CD4-positive, alpha-beta T cell treated with Interleukin-17A for 4 hours (primary cell): ENCODE measurements around the gene WDR41.
"Not testable (repeated sequence)": the region's sequence is repeated elsewhere in the genome, so short reads cannot be mapped to it uniquely, and the experiment has no call there.

Experiments
- DNase-seq: peaks from one replicate; pipeline ENCODE4 v3.0.0-alpha.2; 2020; ENCODE audit warnings: mixed read lengths

The WDR41 gene, protein sequence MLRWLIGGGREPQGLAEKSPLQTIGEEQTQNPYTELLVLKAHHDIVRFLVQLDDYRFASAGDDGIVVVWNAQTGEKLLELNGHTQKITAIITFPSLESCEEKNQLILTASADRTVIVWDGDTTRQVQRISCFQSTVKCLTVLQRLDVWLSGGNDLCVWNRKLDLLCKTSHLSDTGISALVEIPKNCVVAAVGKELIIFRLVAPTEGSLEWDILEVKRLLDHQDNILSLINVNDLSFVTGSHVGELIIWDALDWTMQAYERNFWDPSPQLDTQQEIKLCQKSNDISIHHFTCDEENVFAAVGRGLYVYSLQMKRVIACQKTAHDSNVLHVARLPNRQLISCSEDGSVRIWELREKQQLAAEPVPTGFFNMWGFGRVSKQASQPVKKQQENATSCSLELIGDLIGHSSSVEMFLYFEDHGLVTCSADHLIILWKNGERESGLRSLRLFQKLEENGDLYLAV

DNA sequence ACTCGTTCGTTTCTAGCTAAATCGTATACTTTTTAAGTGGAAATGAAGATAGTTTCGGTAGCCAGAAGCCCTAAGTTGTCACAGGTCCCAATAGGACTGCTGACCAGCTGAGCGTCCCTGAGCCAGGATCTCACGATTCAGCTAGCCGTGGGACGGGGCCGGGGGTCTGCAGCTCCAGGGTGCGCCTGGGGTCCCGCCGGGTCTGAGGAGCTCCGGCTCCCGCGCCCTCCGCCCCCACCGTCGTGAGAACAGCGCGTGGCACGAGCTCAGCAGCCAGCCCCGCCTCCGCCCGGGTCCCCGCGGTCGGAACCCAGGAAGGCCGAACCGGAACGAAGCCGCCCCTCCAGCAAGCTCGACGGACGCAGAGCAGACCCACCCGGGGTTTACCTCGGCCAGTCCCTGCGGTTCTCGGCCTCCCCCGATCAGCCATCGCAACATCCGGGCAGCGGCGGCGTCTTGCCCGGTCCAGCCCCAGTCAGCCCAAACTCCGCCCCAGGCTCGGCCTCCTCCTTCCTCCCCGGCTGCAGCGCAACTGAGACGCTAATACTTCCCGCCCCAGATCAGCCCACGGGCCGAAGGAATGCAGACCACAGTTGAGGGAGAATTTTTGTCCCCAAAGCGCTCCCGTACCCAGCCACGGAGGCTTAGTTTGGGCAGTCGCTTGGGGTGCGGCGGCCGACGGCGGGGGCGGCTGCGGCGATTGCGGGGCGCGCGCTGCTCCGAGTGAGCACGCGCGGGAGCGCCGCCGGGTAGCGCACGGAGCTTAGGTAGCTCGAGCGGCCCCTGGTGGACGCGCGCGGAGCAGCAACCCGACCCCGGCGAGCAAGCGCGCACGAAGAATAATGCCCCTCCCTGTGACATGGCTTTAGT, at the start of gene WDR41:
TSS of gene WDR41 (minus strand) at position 534 of the 870 bp plus-strand sequence. CDS start at position 438, 96 bp downstream.
- peak; percentile 91 for DNase-seq

DNA sequence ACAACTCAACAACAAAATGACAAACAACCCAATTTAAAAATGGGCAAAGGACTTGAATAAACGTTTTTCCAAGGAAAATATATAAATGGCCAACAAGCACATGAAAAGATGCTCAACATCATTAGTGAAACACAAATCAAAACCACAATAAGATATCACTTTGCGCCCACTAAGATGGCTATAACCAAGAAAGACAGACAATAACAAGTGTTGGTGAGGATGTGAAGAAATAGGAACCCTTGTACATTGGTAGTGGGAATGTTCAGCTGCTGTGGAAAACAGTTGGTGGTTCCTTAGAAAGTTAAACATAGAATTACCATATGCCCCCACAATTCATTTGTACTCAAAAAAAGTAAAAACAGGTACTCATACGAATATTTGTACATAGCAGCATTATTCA, 39.2 kb upstream of the WDR41 start:
- DNase-seq, result no peak

DNA sequence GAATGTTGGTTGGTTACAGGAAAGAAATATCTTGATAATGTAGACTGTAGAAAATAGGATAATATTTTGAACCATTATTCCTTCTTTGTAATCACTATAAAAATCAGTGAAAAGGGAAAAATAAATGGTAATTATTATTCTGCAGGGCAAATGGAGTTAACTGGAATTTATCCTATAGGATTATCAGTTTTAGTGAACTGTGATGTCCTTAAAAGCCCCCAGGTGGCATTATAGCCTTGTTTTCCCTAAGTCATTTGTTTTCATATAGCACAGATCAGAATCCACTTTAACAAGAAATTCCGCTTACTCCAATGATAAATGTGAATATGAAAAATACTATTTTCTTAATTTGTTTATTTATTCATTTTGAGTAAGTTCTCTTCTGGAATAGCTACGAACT, 26.2 kb upstream of the WDR41 start:
- no peak for DNase-seq

DNA sequence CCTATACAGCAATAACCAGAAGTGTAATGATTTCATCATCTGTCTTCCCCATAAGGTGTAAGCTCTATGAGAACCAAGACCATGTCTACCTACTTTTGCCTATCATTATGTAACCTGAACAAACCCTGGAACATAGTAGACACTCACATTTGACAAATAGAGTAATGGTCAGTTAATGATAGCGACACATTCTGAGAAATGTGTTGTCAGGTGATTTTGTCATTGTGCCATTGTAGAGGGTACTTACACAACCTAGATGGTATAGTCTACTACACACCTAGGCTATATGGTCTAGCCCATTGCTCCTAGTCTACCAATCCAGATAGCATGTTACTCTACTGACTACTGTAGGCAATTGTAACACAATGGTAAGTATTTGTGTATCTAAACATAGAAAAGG, 22.3 kb upstream of the WDR41 start:
- DNase-seq, result no peak

DNA sequence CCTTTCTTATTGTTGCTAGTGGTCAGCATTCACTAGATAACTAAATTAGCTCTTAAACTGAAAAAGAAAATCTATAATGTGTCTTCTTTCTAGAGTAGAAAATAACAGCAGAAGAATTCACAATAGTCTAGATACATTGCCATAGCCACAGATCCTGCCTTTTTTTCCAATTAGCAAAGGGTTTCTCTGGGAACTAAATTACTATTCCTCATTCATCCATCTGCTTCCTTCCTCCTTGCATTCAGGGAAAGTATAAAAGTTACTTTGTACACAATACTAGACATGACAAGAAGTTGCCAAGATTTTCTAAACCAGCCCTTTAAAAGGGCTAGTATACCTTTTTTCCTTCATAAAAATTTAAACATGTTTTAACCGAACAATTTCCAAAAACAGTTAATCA, 21.2 kb upstream of the WDR41 start:
- DNase-seq, result no peak

DNA sequence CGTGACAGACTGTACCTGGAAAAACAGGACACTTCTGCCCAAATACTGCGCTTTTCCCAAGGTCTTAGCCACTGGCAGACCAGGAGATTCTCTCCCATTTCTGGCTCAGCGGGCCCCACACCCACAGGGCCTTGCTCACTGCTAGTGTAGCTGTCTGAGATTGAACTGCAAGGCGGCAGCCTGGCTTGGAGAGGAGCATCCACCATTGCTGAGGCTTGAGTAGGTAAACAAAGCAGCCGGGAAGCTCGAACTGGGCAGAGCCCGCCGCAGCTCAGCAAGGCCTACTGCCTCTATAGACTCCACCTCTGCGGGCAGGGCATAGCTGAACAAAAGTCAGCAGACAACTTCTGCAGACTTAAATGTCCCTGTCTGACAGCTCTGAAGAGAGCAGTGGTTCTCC, 9.0 kb upstream of the WDR41 start:
- not testable (repeated sequence) for DNase-seq

DNA sequence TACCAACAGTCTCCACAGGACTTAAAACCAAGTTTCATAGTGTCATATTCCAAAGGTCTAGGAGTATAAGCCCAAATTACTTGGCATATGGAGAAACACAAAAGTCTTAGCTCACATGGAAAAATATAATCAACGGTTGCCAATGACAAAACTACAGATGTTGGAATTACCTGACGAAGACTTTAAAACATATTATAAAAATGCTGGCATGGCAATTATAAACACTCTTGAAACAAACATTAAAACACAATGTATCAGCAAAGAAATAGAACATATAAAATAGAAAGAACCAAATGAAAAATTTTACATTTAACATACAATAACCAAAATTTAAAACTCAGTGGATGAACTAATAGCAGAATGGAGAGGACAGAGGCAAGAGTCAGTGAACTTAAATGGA, 7.9 kb upstream of the WDR41 start:
- no peak for DNase-seq

DNA sequence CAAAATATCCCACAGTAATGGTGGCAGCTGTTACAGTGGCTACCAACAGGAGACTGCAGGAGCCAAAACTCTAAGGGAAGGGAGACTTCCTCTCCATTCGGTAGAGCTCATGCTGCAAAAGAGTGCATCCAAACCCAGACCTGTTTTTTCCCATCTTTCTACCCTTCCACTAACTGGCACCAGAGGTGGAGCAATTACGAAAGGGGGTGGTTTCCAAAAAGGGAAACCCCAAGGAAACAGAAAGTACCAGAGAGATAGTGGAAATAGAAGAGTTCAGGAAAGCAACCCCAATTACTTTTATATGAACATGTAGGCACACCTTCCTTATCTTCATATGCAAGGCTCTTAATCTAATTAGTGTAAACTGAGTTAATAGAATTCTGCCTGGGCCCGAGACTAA, 7.3 kb upstream of the WDR41 start:
- no peak for DNase-seq

DNA sequence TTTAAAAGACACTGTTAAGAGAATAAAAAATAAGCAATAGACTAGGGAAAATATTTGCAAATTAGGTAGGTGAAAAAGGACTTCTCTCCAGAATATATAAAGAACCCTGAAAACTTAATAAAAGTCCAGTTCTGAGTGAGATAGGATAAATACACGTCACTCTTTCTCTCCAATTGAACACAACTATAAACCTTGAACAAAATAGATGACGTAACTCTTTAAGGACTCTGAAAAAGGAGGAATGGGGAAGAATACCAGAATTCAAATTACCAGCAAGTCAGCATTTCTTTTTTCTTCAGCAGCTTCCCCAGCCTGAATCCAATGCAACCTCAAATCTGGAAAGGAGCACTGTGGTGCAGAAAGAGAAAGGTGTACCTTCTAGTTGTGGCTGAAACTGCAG, 6.8 kb upstream of the WDR41 start:
- DNase-seq, result no peak

DNA sequence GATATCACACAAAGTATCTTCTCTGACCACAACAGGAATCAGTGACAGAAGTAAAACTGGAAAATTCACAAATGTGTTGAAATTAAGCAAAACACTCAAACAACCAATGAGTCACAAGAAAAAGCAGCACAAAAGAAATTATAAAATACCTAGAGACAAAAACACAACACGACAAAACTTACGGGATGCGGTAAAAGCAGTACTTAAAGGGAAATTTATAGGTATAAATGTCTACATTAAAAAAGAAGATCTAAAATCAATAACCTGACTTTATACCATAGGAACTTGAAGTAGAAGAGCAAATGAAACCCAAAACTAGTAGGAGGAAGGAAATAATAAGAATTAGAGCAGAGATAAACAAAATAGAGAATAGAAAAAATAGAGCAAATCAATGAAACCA, 2.8 kb upstream of the WDR41 start:
- DNase-seq, result no peak

DNA sequence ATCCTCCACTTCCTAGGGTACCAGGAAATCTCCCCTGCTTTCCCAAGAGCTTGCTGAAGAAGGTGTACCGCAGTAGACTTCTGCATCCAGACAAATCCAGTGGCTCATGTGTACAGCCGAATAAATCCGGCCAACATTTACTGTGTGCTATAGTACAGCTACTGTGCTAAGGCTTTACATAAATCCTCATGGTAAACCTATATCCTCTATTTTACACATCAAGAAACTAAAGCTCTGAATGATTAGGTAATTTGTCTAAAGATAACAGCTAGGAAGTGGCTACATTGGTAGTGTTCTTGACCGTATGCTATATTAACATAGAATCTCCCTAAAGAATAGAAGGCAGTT, 511 bp upstream of the WDR41 start:
- DNase-seq, result no peak

DNA sequence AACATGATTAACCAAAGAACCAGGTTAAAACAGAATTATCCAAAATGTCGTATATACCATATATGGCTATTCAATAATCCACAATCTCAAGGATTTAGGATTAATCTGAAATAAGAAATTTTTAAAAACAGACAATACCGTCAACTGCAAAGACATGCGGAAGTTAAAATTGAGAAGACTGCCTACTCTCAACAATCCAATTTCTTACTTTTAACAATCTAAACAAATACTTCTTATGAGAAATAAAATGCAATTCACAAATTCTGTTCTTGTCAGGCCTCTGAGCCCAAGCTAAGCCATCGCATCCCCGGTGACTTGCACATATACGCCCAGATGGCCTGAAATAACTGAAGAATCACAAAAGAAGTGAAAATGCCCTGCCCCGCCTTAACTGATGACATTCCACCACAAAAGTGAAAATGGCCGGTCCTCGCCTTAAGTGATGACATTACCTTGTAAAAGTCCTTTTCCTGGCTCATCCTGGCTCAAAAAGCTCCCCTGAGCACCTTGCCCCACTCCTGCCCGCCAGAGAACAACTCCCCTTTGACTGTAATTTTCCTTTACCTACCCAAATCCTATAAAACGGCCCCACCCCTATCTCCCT, 1.3 kb downstream of the WDR41 start:
- DNase-seq, result not testable (repeated sequence)

DNA sequence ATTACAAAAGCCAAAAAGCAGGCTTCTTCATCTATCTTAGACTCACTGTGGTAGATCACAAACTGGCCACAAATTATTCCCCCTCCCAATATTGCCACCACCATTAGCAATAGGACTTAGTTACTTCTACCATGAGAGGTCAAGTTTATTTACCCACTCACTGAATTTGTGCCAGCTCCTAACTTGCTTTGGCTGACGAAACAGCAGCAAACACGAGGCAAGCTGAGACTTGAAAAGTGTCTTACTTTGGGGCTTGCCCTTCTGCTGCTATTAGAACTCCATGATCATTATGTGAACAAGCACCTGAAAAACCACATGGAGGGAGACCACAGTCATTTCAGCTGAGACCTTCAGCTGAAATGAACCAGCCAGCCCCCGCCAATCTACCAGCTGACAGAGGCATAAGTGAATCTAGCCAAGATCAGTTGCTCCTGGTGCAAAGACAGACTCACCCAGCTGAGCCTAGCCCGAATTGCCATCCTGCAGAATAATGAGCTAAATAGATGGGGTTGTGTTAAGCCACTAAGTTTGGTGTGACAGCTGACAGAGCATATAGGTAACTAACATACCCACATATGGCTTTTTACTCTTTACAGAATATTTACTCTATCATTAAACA, 5.7 kb downstream of the WDR41 start:
- DNase-seq, result no peak

DNA sequence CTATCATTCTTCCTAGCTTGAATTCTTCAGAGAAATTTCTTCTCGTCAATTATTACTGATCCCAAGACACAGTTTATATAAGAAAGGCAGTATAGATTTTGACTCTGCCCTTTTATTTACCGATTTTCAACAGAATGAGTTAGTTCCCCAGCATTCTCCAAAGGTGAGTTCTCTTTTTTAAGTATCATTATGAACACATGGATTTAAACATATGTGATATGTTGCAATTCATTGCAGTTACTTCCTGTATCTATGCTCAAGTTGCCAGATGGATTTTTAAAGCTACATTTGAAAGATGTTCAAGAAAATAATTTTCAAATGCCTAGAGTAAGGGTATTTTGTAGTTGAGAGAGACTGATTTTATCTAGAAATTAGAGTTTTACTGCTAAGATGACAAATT, 8.4 kb downstream of the WDR41 start:
- DNase-seq, result no peak

DNA sequence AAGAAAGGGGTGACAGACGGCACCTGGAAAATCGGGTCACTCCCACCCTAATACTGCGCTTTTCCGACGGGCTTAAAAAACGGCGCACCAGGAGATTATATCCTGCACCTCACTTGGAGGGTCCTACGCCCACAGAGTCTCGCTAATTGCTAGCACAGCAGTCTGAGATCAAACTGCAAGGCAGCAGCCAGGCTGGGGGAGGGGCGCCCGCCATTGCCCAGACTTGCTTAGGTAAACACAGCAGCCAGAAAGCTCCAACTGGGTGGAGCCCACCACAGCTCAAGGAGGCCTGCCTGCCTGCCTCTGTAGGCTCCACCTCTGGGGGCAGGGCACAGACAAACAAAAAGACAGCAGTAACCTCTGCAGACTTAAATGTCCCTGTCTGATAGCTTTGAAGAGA, 17.1 kb downstream of the WDR41 start:
- DNase-seq, result not testable (repeated sequence)

DNA sequence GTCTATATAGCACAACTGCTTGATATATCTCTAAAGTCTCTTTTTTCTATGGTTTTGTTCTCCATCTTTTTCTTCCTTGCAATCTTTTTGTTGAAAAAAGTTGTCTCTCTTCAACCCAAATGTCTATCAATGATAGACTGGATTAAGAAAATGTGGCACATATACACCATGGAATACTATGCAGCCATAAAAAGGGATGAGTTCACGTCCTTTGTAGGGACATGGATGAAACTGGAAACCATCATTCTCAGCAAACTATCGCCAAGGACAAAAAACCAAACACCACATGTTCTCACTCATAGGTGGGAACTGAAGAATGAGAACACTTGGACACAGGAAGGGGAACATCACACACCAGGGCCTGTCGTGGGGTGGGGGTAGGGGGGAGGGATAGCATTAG, 23.2 kb downstream of the WDR41 start:
- not testable (repeated sequence) for DNase-seq

DNA sequence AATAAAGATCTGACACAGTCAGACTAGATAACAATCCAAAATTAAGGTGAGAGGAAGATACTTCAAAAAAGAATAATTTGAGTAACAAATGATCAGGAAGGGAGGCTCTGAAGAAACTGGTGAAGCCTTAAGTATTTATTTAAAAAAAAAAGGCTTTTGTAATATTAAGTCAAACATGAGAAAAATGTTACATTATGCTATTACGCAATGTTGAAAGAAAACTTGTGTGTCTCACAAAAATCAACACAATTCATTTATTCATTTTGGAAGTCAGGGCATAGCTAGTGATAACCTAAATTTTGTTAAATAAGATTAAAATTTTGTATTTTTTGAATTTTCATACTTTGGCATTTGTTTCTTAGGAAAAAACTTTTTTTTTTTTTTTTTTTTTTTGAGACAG, 28.2 kb downstream of the WDR41 start:
- no peak for DNase-seq

DNA sequence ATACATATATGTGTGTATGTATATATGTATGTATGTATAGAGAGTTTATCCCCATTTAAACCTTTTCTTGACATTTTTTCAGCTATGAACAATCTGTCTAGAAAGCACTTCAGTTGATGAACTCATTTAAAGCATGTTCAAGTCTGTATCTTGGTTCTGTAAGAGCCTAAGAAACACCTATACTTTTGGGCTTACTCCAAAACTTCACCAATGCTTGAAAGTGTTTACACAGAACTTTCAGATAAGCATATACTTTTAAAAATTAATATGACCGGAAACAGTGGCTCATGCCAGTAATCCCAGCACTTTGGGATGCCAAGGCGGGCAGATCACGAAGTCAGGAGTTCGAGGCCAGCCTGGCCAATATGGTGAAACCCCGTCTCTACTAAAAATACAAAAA, 30.8 kb downstream of the WDR41 start:
- no peak for DNase-seq

DNA sequence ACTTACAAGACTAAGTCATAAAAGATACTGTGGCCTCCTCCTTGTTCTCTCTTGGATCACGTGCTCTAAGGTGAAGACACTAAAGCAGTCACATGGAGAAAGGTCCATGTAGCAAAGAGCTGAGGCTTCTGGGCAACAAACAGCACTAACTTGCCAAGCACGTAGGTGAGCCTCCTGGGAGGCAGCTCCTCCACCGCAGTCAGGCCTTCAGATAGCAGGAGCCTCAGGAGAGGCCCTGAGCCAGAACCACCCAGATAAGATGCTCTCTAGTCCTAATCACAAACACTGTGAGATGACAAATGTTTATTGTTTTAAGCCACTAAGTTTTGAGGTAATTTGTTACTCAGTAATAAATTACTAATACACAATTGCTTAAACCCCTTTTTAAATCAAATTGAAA, 38.0 kb downstream of the WDR41 start:
- DNase-seq, result no peak

DNA sequence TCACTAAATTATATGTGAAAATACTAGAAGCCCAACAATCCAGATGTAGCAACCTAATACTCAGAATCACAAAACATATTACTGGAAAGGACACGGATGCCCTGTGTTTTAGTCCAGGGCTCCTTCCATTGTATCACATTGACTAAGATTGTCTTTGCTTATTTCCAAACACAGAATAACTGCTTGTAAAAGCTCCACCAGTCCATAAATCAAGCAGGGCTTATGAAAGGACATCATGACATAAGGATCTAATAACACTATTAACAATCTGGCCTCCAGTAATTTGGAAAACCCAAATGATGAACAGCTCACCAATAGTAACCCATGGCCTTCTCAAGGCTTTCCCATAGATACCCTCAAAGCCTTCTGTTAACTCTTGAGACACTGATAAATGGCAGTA, 39.8 kb downstream of the WDR41 start:
- DNase-seq, result no peak

DNA sequence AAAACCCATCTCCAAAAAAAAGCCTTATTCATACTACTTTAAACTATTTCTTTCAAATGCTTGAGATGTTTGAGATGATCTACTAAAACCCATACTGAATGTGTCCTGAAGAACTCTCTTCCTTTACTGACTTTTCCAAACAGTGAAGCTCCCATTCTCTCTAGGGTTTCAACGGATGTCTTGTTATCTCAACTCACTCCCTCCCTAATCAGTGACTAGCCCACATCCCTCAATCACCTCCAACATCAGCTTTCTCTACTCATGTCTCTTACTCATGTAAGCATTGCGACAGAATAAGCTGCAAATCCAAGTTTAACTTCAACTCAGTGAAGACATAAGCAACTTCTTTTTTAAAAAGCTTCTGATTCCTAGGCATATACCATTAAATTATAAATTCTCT, 42.1 kb downstream of the WDR41 start:
- DNase-seq, result no peak

DNA sequence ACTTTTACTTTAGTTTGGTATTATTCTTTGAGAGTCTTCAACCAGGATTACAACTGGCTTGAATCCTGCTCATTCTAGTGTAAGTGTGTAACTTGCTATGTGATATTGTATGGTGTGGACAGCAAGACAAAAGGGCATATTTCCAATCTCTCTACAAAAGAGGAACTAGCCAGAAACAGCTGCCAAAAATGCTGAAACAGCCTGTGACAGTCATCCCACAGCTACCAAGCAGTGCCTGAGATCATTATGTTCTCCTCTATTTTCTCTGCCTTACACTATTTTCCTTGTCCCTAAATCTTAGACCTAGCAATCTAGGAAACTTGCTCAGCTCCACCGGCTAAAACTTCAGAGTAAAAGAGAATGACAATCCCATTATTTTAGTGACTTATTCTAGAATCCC, 42.8 kb downstream of the WDR41 start:
- no peak for DNase-seq

DNA sequence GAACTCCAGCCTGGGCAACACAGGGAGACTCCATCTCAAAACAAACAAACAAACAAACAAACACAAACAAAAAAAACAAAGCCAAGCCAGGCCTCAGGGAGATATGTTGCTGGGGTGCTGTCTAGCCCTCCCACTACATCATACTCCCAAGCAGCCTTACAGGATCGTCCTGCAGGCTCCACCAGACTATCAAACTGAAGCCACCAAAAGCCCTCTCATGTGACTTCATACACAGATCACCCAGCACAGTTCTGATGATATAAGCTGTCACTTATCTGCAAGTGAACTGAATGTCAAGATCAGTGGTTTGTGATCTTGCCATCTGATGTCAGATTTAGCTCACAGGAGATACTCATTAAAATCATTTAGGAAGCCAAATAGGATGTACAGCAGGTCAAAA, 43.3 kb downstream of the WDR41 start:
- no peak for DNase-seq
